ENCODE data around the gene CD226.
"Not testable (repeated sequence)": the region's sequence is repeated elsewhere in the genome, so short reads cannot be mapped to it uniquely, and the experiment has no call there.

CD226 gene

GRCh38 chr18:69876490-69876889 lies 71.2 kb downstream of the CD226 start:
- TF ChIP-seq JUND (IDR thresholded peaks at IDR 0.05; ENCODE audit: low read depth), result no peak
- DNase-seq (ENCODE audit: low read depth in 1 of 2, low spot score in 1 of 2), result no peak
- in situ Hi-C loops (cut with HindIII; ENCODE audit: low pct_unique_long_range_greater_than_20kb, low sequenced_read_pairs), result no loop called here

GRCh38 chr18:69874058-69874457 lies 73.6 kb downstream of the CD226 start:
- in situ Hi-C loops (cut with HindIII; ENCODE audit: low pct_unique_long_range_greater_than_20kb, low sequenced_read_pairs), result no loop called here
- DNase-seq (ENCODE audit: low read depth in 1 of 2, low spot score in 1 of 2), result no peak
- no peak for TF ChIP-seq JUND (IDR thresholded peaks at IDR 0.05; ENCODE audit: low read depth)

GRCh38 chr18:69872661-69873060 lies 75.0 kb downstream of the CD226 start:
- DNase-seq (ENCODE audit: low read depth in 1 of 2, low spot score in 1 of 2), result no peak
- no peak for TF ChIP-seq JUND (IDR thresholded peaks at IDR 0.05; ENCODE audit: low read depth)
- in situ Hi-C loops (cut with HindIII; ENCODE audit: low pct_unique_long_range_greater_than_20kb, low sequenced_read_pairs), result no loop called here

- in situ Hi-C loops (cut with HindIII; ENCODE audit: low pct_unique_long_range_greater_than_20kb, low sequenced_read_pairs), result no loop called here
- no peak for TF ChIP-seq JUND (IDR thresholded peaks at IDR 0.05; ENCODE audit: low read depth)
- no peak for DNase-seq (ENCODE audit: low read depth in 1 of 2, low spot score in 1 of 2)
These were observed 76.3 kb downstream of the CD226 start for GRCh38 chr18:69871363-69871762.

DNA sequence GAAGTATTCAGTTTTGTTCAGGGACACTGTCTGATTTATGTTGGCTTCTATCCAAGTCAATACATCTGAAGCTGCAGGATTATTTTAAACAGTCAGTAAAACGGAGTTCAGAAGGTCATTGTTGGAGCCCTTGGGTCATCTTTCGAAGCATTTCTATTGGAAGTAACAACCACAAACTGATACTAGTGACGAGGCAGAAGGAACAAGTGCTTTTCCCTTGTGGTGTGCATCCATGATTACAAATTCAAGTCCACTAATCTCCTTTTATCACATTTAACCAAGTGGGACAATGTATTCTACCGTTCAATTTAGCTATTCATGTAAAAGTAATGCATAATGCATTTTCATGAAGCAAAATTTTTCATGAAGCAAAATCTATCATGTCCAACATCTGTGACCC lies 76.9 kb downstream of the CD226 start:
- no peak for TF ChIP-seq JUND (IDR thresholded peaks at IDR 0.05; ENCODE audit: low read depth)
- in situ Hi-C loops (cut with HindIII; ENCODE audit: low pct_unique_long_range_greater_than_20kb, low sequenced_read_pairs), result no loop called here
- DNase-seq (ENCODE audit: low read depth in 1 of 2, low spot score in 1 of 2), result no peak

DNA sequence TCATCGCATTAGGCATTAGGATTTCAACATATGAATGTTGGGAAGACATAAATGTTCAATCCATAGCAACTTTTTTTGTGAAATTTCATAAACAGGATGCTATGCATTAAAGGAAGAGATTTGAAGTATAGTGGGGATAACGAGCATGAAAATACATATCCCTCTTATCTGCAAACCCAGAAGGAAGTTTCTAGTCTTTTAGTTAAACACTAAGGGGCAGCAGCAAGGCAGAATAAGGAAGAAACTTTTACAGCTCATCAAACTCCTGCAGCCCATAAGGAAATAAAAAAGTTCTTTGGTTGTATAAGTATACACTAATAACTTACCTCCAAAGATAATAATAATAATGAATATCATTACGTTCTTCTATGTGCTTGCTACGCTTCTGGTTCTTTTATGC lies 81.5 kb downstream of the CD226 start:
- DNase-seq (ENCODE audit: low read depth in 1 of 2, low spot score in 1 of 2), result no peak
- in situ Hi-C loops (cut with HindIII; ENCODE audit: low pct_unique_long_range_greater_than_20kb, low sequenced_read_pairs), result no loop called here
- TF ChIP-seq JUND (IDR thresholded peaks at IDR 0.05; ENCODE audit: low read depth), result no peak

DNA sequence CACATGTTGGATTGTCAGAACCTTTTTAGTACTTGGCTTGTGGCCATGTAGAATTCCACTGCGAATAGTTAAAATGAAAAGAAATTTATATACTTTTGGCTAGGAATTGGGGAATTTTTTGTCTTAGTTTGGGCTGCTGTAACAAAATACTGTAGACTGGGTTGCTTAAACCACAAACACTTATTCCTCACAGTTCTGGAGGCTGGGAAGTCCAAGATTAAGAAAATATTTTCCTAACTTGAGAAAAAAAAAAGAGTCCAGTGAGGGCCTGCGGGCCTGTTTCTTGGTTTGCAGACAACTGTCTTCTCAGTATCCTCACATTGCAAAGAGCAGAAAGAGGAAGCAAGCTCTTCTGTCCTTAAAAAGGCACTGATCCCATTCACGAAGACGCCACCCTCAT lies 81.9 kb downstream of the CD226 start:
- in situ Hi-C loops (cut with HindIII; ENCODE audit: low pct_unique_long_range_greater_than_20kb, low sequenced_read_pairs), result no loop called here
- TF ChIP-seq JUND (IDR thresholded peaks at IDR 0.05; ENCODE audit: low read depth), result no peak
- no peak for DNase-seq (ENCODE audit: low read depth in 1 of 2, low spot score in 1 of 2)

- in situ Hi-C loops (cut with HindIII; ENCODE audit: low pct_unique_long_range_greater_than_20kb, low sequenced_read_pairs); DNase-seq (ENCODE audit: low read depth in 1 of 2, low spot score in 1 of 2): not testable (repeated sequence)
These were observed 82.9 kb downstream of the CD226 start for GRCh38 chr18:69864802-69865201.

DNA sequence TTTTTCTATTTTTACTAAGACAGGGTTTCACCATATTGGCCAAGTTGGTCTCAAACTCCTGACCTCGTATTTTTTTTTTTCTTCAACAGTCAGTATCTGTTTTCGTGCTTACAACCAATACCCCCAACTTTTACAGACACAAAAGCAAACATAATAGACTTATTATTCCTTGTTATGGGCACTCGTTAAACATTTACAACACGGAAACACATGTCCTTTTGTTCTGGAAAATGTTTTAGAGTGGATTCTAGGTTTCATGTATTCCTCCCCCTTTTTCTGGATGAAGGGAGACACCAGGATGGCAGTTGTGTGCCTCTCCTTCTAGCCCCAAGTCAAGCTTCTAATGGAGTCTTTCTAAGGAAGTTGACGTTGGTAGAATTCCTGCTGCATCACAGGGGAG lies 88.8 kb downstream of the CD226 start:
- in situ Hi-C loops (cut with HindIII; ENCODE audit: low pct_unique_long_range_greater_than_20kb, low sequenced_read_pairs), result no loop called here
- DNase-seq (ENCODE audit: low read depth in 1 of 2, low spot score in 1 of 2), result no peak
- TF ChIP-seq JUND (IDR thresholded peaks at IDR 0.05; ENCODE audit: low read depth), result no peak

DNA sequence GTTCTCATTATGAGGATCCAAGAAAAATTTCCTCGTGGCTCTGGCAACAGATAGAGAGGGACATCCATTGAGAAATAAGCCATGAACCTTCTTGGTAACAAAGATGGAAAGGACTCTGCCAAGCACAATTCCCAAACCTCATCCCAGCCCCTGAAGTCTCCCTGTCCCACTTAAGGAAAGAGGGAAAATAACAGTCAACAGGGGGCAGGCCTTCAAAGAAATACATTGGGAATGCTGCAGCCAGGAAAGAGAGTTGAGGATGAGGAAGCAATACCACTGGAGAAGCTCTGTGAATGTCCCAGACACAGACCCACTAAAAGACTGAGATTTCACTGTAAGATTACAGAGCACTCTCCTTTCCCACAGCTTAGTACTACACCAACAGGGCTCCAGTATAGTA lies 93.2 kb downstream of the CD226 start:
- DNase-seq (ENCODE audit: low read depth in 1 of 2, low spot score in 1 of 2), result no peak
- TF ChIP-seq JUND (IDR thresholded peaks at IDR 0.05; ENCODE audit: low read depth), result no peak
- in situ Hi-C loops (cut with HindIII; ENCODE audit: low pct_unique_long_range_greater_than_20kb, low sequenced_read_pairs), result no loop called here

DNA sequence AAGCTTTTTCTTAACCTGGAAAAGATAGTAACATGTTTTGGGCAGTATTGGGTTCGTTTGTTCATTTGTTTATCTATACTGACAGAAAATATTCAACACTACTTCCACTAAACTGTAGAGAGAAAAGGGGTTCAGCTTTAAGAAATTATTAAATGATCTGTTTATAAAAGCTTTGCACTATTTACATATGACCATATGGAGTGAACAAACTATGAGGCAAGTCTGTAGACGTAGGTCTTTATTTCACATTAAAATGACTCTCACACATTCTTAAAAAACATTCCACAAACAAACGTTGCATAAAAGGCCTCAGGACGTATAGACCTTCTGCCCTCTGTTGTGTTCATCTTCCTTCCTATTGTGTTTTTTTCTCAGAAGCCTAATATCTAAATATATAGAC lies 94.6 kb downstream of the CD226 start:
- peak in 1 of 2 experiments; percentile 3 for DNase-seq (ENCODE audit: low read depth in 1 of 2, low spot score in 1 of 2)
- no peak for TF ChIP-seq JUND (IDR thresholded peaks at IDR 0.05; ENCODE audit: low read depth)

GRCh38 chr18:69845593-69846506 lies 101.8 kb downstream of the CD226 start:
- peak in 1 of 2 experiments; percentile 29 for DNase-seq (ENCODE audit: low read depth in 1 of 2, low spot score in 1 of 2)
- TF ChIP-seq JUND (IDR thresholded peaks at IDR 0.05; ENCODE audit: low read depth), result no peak
- in situ Hi-C loops (cut with HindIII; ENCODE audit: low pct_unique_long_range_greater_than_20kb, low sequenced_read_pairs), result no loop called here

More for the DNA sequence above, 94.6 kb downstream of the CD226 start:
- in situ Hi-C loops (cut with HindIII; ENCODE audit: low pct_unique_long_range_greater_than_20kb, low sequenced_read_pairs), result no loop called here

- in situ Hi-C loops (cut with HindIII; ENCODE audit: low pct_unique_long_range_greater_than_20kb, low sequenced_read_pairs), result no loop called here
- TF ChIP-seq JUND (IDR thresholded peaks at IDR 0.05; ENCODE audit: low read depth), result no peak
- DNase-seq (ENCODE audit: low read depth in 1 of 2, low spot score in 1 of 2), result no peak
These were observed 103.0 kb downstream of the CD226 start for GRCh38 chr18:69844656-69845055.

GRCh38 chr18:69843015-69843414 lies 104.7 kb downstream of the CD226 start:
- TF ChIP-seq JUND (IDR thresholded peaks at IDR 0.05; ENCODE audit: low read depth), result no peak
- DNase-seq (ENCODE audit: low read depth in 1 of 2, low spot score in 1 of 2), result no peak
- in situ Hi-C loops (cut with HindIII; ENCODE audit: low pct_unique_long_range_greater_than_20kb, low sequenced_read_pairs), result no loop called here

Measured in T47D (cell line).